ENCODE measurements around the gene GHSR.

GHSR gene

DNA sequence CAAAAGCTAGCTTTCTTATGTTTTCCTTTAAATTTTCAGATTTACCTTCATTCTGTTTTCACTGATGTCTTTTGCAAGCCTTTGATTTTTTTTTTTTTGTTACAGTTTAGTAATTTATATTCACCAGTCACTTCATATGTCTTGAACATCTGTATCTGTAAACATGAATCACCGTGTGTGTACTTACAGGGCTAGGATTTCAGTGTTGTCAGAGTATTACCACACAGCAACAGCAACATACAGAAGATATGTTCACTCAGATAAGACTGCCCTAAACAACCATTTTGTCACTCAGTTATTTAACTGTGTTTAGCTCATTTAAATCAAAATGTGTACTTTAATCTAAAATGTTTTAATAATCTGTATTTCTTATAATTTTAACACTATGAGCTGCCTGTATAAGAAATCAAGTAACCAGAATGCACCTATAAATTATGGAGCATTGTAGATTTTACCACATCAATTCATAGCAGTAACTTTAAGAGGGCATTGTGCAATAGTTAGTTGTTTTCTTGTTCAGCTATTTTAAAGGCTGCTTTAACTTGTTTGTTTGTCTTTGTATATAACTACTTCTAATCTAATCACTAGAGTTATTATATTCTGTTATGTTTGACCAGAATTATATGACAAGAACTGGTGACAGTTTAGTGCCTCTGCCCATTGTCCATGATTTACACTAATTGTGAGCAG, 50.4 kb downstream of the GHSR start:
- no peak for TF ChIP-seq CTCF (IDR thresholded peaks at IDR 0.05; ENCODE audit: control insufficient read depth, extremely low read depth, insufficient read depth)
- DNase-seq (ENCODE audit: low read depth) = no peak
- H3K4me3 ChIP-seq (ENCODE audit: low read depth, low read length) = no peak overlapping the region

GRCh38 chr3:172396400-172396799, 51.9 kb downstream of the GHSR start:
- H3K4me3 ChIP-seq (ENCODE audit: low read depth, low read length) = no peak overlapping the region
- no peak for TF ChIP-seq CTCF (IDR thresholded peaks at IDR 0.05; ENCODE audit: control insufficient read depth, extremely low read depth, insufficient read depth)
- no peak for DNase-seq (ENCODE audit: low read depth)

GRCh38 chr3:172394692-172395091, 53.6 kb downstream of the GHSR start:
- TF ChIP-seq CTCF (IDR thresholded peaks at IDR 0.05; ENCODE audit: control insufficient read depth, extremely low read depth, insufficient read depth) = no peak
- no peak for DNase-seq (ENCODE audit: low read depth)
- no peak overlapping the region for H3K4me3 ChIP-seq (ENCODE audit: low read depth, low read length)
